HepG2 (cell line): ENCODE measurements around the gene PAM16. TPM values are rescaled to one million over a fixed set of nuclear protein-coding genes. Genes with fewer than 3 reads are reported as not detected.

Experiments used
- ATF3 ChIP-seq: sonication (generic); formaldehyde crosslinking; IDR thresholded peaks from 2 replicates; pipeline ENCODE4 v1.4.0; 2020; ENCODE audit warnings: missing genetic modification reagents
- BATF2 ChIP-seq: sonication (generic); formaldehyde crosslinking; IDR thresholded peaks from 2 replicates; pipeline ENCODE4 v1.8.0; 2022; ENCODE audit warnings: mild to moderate bottlenecking, missing genetic modification reagents, moderate library complexity
- HNRNPK ChIP-seq: fragments of 200-400 bp; formaldehyde crosslinking; IDR thresholded peaks from 2 replicates; pipeline ENCODE4 v1.6.1; 2018; ENCODE audit warnings: low read length, low read depth, moderate library complexity, mild to moderate bottlenecking; ENCODE audit not compliant: poor library complexity, severe bottlenecking
- KIAA2018 ChIP-seq: sonication (generic); formaldehyde crosslinking; IDR thresholded peaks from 2 replicates; pipeline ENCODE4 v1.5.0; 2020; ENCODE audit warnings: mild to moderate bottlenecking, missing genetic modification reagents, borderline replicate concordance
- MBNL3 ChIP-seq: fragments of 250-450 bp; sonication (Bioruptor Pico); conservative IDR thresholded peaks from 2 replicates; pipeline ENCODE4 v1.8.0; 2022; ENCODE audit warnings: mild to moderate bottlenecking, inconsistent platforms
- polyA plus RNA-seq, 8 experiments: library from polyadenylated mRNA; depleted of rRNA in 3 of 8; stranded (reverse) in 7 of 8; unstranded in 1 of 8; fragments of >200 nt; fragmentation: Illumina TruSeq in 4 of 8; extraction: Trizol in 4 of 8; gene quantifications; 2 replicates each; pipeline versions ENCODE4 v1.2.1 to v1.2.3, GENCODE V29; 2011 to 2016; ENCODE audit warnings: low read depth in 4 of 8, missing spikeins in 1 of 8, mixed read lengths in 1 of 8; ENCODE audit not compliant: insufficient read depth in 1 of 8
- total RNA-seq, 5 experiments: library from RNA; depleted of rRNA; stranded (reverse); fragments of >200 nt; fragmentation: Illumina TruSeq; extraction: Trizol; gene quantifications; 2 replicates each; pipeline ENCODE4 v1.2.3, GENCODE V29; 2016; ENCODE audit warnings: low read depth in 1 of 5
- TF ChIP-seq, protein P1 (sequence below): sonication (generic); formaldehyde crosslinking; IDR thresholded peaks from 2 replicates; pipeline ENCODE4 v1.5.0; 2020; ENCODE audit warnings: missing genetic modification reagents

The PAM16 gene
- total and polyA plus RNA-seq, 2 of the 13 experiments (the other 11 are each of a cell fraction or from before 2014, with no cell fraction given): 51.5 to 51.8 TPM

DNA sequence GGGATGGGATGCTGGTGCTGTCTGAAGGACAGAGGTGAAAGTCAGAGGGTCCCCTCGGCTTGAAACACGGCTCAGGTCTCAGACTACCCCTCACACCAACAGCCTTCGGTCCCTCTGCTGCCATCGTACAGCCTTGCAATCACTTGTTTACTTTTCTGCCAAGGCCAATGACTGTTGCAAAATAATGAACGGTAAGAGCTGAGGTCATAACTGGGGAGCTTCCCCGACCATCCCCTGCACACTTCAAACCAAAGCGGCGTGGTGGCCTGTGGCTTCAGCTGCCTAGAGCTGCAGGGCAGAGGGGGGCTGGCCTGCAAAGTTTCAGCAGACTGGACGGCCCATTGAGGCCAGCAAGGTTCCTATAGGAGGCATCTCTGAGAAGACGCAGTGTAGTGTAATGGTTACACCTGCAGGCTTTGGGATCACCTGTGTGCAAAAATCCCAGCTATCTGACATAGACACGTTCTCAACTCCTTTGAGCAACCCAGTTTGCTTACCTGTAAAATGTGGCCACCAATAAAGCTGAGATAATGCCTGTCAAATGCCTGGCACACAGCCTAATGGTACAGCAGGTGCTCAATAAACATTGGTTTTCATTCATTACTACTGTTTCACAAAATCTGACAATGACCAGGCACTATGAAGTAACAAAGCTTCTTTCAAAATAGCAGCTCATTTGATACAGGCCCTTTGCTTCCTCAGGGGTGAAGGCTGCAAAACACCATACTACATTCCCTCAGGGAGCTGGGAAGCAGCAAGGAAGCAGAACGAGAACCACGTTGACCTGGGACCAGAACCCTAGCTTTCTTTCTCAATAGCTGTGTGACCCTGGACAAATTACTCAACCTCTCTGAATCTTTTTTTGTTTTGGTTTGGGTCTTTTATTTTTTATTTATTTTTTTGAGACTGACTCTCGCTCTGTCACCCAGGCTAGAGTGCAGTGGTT, 5.0 kb downstream of the PAM16 start (continued):
- no peak for TF ChIP-seq KIAA2018
- TF ChIP-seq BATF2 (CRISPR knock-in tag): no peak
- TF ChIP-seq, protein P1, sequence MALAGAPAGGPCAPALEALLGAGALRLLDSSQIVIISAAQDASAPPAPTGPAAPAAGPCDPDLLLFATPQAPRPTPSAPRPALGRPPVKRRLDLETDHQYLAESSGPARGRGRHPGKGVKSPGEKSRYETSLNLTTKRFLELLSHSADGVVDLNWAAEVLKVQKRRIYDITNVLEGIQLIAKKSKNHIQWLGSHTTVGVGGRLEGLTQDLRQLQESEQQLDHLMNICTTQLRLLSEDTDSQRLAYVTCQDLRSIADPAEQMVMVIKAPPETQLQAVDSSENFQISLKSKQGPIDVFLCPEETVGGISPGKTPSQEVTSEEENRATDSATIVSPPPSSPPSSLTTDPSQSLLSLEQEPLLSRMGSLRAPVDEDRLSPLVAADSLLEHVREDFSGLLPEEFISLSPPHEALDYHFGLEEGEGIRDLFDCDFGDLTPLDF (CRISPR knock-in tag): no peak
- peak; percentile 82 for TF ChIP-seq ATF3 (CRISPR knock-in tag)
- no peak for TF ChIP-seq MBNL3 (CRISPR knock-in tag)
- no peak for TF ChIP-seq HNRNPK
